Measurements from ENCODE around the gene LYSMD2. TPM values are rescaled to one million over a fixed set of nuclear protein-coding genes. Genes with fewer than 3 reads are reported as not detected.

The LYSMD2 gene
- total RNA-seq, 1 donor from 2014 or later = 7.7 TPM

- H3K4me3 ChIP-seq (ENCODE audit: low read depth, low read length) = no peak within 1 kb of the TSS
Observed at GRCh38 chr15:51681303-51681963, 56.0 kb downstream of the LYSMD2 start, which contains the start of gene SCG3. Gene SCG3, plus strand, starts transcription at chr15:51681503. Its CDS starts 253 bp downstream, at chr15:51681756.

GRCh38 chr15:51680321-51680720, 57.1 kb downstream of the LYSMD2 start:
- Histone ChIP-seq H3K4me3 (ENCODE audit: low read depth, low read length) (no peak overlapping the region), H3K27me3 (ENCODE audit: control insufficient read depth, insufficient read depth, low read length) (peaks cover under 1% of the 10 kb centered on the region), H3K36me3 (ENCODE audit: control insufficient read depth, insufficient read depth, low read length) (no peaks in the 10 kb centered on the region)
- no peak for DNase-seq (ENCODE audit: low read depth)
- TF ChIP-seq CTCF (IDR thresholded peaks at IDR 0.05; ENCODE audit: insufficient read depth, low read length, poor library complexity, severe bottlenecking) = no peak

More at GRCh38 chr15:51681303-51681963, 56.0 kb downstream of the LYSMD2 start, which contains the start of gene SCG3:
- DNase-seq (ENCODE audit: low read depth) = peak; percentile 28
- peaks cover 2% of the 10 kb centered on the region for H3K27me3 ChIP-seq (ENCODE audit: control insufficient read depth, insufficient read depth, low read length)
- no peak for TF ChIP-seq CTCF (IDR thresholded peaks at IDR 0.05; ENCODE audit: insufficient read depth, low read length, poor library complexity, severe bottlenecking)
- no peaks in the 10 kb centered on the region for H3K36me3 ChIP-seq (ENCODE audit: control insufficient read depth, insufficient read depth, low read length)

GRCh38 chr15:51678096-51678495, 59.4 kb downstream of the LYSMD2 start:
- no peak for TF ChIP-seq CTCF (IDR thresholded peaks at IDR 0.05; ENCODE audit: insufficient read depth, low read length, poor library complexity, severe bottlenecking)
- no peak for DNase-seq (ENCODE audit: low read depth)
- no peaks in the 10 kb centered on the region for H3K36me3 ChIP-seq (ENCODE audit: control insufficient read depth, insufficient read depth, low read length)

GRCh38 chr15:51677452-51677851, 60.0 kb downstream of the LYSMD2 start:
- H3K27me3 ChIP-seq (ENCODE audit: control insufficient read depth, insufficient read depth, low read length) = peaks cover 2% of the 10 kb centered on the region
- DNase-seq (ENCODE audit: low read depth) = no peak
- H3K4me3 ChIP-seq (ENCODE audit: low read depth, low read length) = no peak overlapping the region
- no peak for TF ChIP-seq CTCF (IDR thresholded peaks at IDR 0.05; ENCODE audit: insufficient read depth, low read length, poor library complexity, severe bottlenecking)
- no peaks in the 10 kb centered on the region for H3K36me3 ChIP-seq (ENCODE audit: control insufficient read depth, insufficient read depth, low read length)

More at GRCh38 chr15:51678096-51678495, 59.4 kb downstream of the LYSMD2 start:
- Histone ChIP-seq H3K27me3 (ENCODE audit: control insufficient read depth, insufficient read depth, low read length) (peaks cover 2% of the 10 kb centered on the region), H3K4me3 (ENCODE audit: low read depth, low read length) (no peak overlapping the region)

- Histone ChIP-seq H3K4me3 (ENCODE audit: low read depth, low read length) (no peak overlapping the region), H3K36me3 (ENCODE audit: control insufficient read depth, insufficient read depth, low read length) (no peaks in the 10 kb centered on the region), H3K27me3 (ENCODE audit: control insufficient read depth, insufficient read depth, low read length) (peaks cover 4% of the 10 kb centered on the region)
- no peak for DNase-seq (ENCODE audit: low read depth)
- no peak for TF ChIP-seq CTCF (IDR thresholded peaks at IDR 0.05; ENCODE audit: insufficient read depth, low read length, poor library complexity, severe bottlenecking)
Observed at GRCh38 chr15:51677021-51677420, 60.4 kb downstream of the LYSMD2 start.

- Histone ChIP-seq H3K4me3 (ENCODE audit: low read depth, low read length) (no peak overlapping the region), H3K27me3 (ENCODE audit: control insufficient read depth, insufficient read depth, low read length) (peaks cover 5% of the 10 kb centered on the region), H3K36me3 (ENCODE audit: control insufficient read depth, insufficient read depth, low read length) (no peaks in the 10 kb centered on the region)
- no peak for DNase-seq (ENCODE audit: low read depth)
- no peak for TF ChIP-seq CTCF (IDR thresholded peaks at IDR 0.05; ENCODE audit: insufficient read depth, low read length, poor library complexity, severe bottlenecking)
Observed at GRCh38 chr15:51675234-51675633, 62.2 kb downstream of the LYSMD2 start.
